Neuronal stem cell (in vitro differentiated cells): Measurements from ENCODE around the gene RTP5.

Experiments
- DNase-seq: peaks from one replicate; pipeline ENCODE4 v3.0.0-alpha.2; 2013; ENCODE audit warnings: low spot score
- H2AFZ ChIP-seq: one replicate; pipeline ENCODE4 v1.6.1; 2013; ENCODE audit warnings: mild to moderate bottlenecking, low read length, inconsistent platforms
- H2AK5ac ChIP-seq: 2 replicates; pipeline ENCODE4 v1.6.1; 2013; ENCODE audit warnings: low read depth, mild to moderate bottlenecking, inconsistent platforms, low read length, moderate library complexity, mixed read lengths
- H2BK120ac ChIP-seq: 2 replicates; pipeline ENCODE4 v1.6.1; 2013; ENCODE audit warnings: low read depth, mild to moderate bottlenecking, inconsistent platforms, low read length, moderate library complexity, mixed read lengths
- H2BK12ac ChIP-seq: one replicate; pipeline ENCODE4 v1.6.1; 2013; ENCODE audit warnings: low read length, inconsistent platforms
- H2BK15ac ChIP-seq: 2 replicates; pipeline ENCODE4 v1.6.1; 2013; ENCODE audit warnings: mild to moderate bottlenecking, low read length, inconsistent platforms, mixed read lengths
- H2BK5ac ChIP-seq: one replicate; pipeline ENCODE4 v1.6.1; 2013; ENCODE audit warnings: inconsistent platforms, mild to moderate bottlenecking, low read length, moderate library complexity
- H3K14ac ChIP-seq: one replicate; pipeline ENCODE4 v1.6.1; 2013; ENCODE audit warnings: low read length, inconsistent platforms
- H3K18ac ChIP-seq: 2 replicates; pipeline ENCODE4 v1.6.1; 2013; ENCODE audit warnings: low read length, inconsistent platforms
- H3K23ac ChIP-seq: 2 replicates; pipeline ENCODE4 v1.6.1; 2013; ENCODE audit warnings: low read depth, mild to moderate bottlenecking, mixed read lengths, low read length, inconsistent platforms; ENCODE audit not compliant: poor library complexity
- H3K27ac ChIP-seq: replicated peaks from 3 replicates; pipeline ENCODE4 v1.5.1; 2013; ENCODE audit warnings: low read length, inconsistent platforms
- H3K27me3 ChIP-seq, 3 experiments: 2 replicates each; pipeline ENCODE4 v1.6.1; 2013; ENCODE audit warnings: low read length in 3 of 3, mild to moderate bottlenecking in 2 of 3, inconsistent platforms in 1 of 3, low read depth in 1 of 3, mixed read lengths in 1 of 3, moderate library complexity in 1 of 3; ENCODE audit not compliant: control insufficient read depth in 3 of 3, insufficient read depth in 3 of 3
- H3K36me3 ChIP-seq, 2 donors: replicated peaks in 1 of 2; 2 replicates each; pipeline ENCODE4 v1.6.1; 2013; ENCODE audit warnings: low read length in 2 of 2; ENCODE audit not compliant: control insufficient read depth in 2 of 2, insufficient read depth in 2 of 2
- H3K4ac ChIP-seq: 2 replicates; pipeline ENCODE4 v1.6.1; 2013; ENCODE audit warnings: inconsistent platforms, mild to moderate bottlenecking, low read length, moderate library complexity
- H3K4me1 ChIP-seq, 2 donors: 1 replicate in 1 of 2; 2 replicates in 1 of 2; pipeline ENCODE4 v1.6.1; 2013; ENCODE audit warnings: low read length in 2 of 2, low read depth in 1 of 2; ENCODE audit not compliant: control insufficient read depth in 2 of 2, insufficient read depth in 1 of 2
- H3K4me2 ChIP-seq: one replicate; pipeline ENCODE4 v1.6.1; 2013; ENCODE audit warnings: mild to moderate bottlenecking, low read length, inconsistent platforms; ENCODE audit not compliant: insufficient read depth, poor library complexity, severe bottlenecking
- H3K4me3 ChIP-seq, 2 donors: 2 replicates each; pipeline ENCODE4 v1.5.1; 2013; ENCODE audit warnings: low read length in 2 of 2, mild to moderate bottlenecking in 2 of 2, inconsistent platforms in 1 of 2, moderate library complexity in 1 of 2
- H3K79me1 ChIP-seq: one replicate; pipeline ENCODE4 v1.6.1; 2013; ENCODE audit warnings: low read depth, mild to moderate bottlenecking, inconsistent platforms, low read length, moderate library complexity
- H3K9ac ChIP-seq: one replicate; pipeline ENCODE4 v1.6.1; 2013; ENCODE audit warnings: mild to moderate bottlenecking, low read depth, low read length, inconsistent platforms; ENCODE audit not compliant: poor library complexity
- H3K9me3 ChIP-seq, 2 donors: replicated peaks in 1 of 2; 2 replicates each; pipeline versions ENCODE3 to v1.6.1; 2013; ENCODE audit warnings: low read length in 2 of 2, mild to moderate bottlenecking in 2 of 2, inconsistent platforms in 1 of 2, low read depth in 1 of 2, mixed read lengths in 1 of 2, moderate library complexity in 1 of 2; ENCODE audit not compliant: control insufficient read depth in 2 of 2, insufficient read depth in 1 of 2
- H4K8ac ChIP-seq: one replicate; pipeline ENCODE4 v1.6.1; 2013; ENCODE audit warnings: low read depth, mild to moderate bottlenecking, inconsistent platforms, low read length, moderate library complexity
- H4K91ac ChIP-seq: one replicate; pipeline ENCODE4 v1.6.1; 2013; ENCODE audit warnings: low read length, low read depth, mild to moderate bottlenecking, inconsistent platforms; ENCODE audit not compliant: poor library complexity
- WGBS, 2 donors: extraction: QIAGEN DNeasy Blood & Tissue Kit; methylation state at CpG; one replicate each; pipeline ENCODE4 v1.1.7; 2013; ENCODE audit warnings: missing lambda C conversion rate in 2 of 2, mixed read lengths in 1 of 2; ENCODE audit not compliant: insufficient read length in 2 of 2, insufficient replicate concordance in 1 of 2; ENCODE audit errors: extremely low coverage in 2 of 2; 5-methylcytosine and 5-hydroxymethylcytosine counted together

RTP5 gene

DNA sequence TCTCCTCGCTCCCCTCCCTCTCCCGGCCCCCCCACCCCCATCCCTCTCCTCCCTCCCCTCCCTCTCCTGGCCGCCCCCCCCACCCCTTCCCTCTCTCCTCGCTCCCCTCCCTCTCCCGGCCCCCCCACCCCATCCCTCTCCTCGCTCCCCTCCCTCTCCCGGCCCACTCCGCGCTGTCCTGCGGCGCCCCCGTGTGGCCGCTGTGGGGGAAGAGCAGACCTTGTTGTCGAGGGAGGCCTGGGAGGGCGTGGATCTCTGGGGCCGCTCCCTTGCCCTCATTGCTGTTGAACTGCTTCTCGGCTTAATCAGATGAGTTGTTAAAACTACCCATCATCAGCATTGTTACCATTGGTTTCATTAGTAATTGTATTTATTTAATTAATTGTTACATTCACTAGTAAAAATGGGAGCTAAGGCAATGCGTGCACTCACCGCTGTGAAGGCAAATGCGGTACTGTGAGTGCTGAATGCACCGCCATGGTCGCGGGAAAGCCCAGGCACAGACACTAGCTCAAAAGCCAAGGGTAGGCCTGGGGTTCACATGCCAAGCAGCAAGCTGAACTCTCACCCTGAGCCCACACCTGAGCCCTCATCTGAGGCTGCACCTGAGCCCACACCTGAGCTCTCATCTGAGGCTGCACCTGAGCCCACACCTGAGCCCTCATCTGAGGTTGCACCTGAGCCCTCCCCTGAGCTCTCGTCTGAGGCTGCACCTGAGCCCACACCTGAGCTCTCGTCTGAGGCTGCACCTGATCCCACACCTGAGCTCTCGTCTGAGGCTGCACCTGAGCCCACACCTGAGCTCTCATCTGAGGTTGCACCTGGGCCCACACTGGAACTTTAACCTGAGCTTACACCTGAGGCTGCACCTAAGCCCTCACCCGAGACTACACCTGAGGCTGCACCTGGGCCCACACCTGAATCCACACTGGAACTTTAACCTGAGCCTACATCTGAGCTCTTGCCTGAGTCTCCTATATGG is 8.8 kb downstream of the RTP5 start:
- Histone ChIP-seq H3K4ac (no peak overlapping the region), H3K27ac (no peak overlapping the region), H3K14ac (no peak overlapping the region), H3K4me2 (no peak overlapping the region), H3K36me3 (no peaks in the 10 kb centered on the region), H3K9ac (no peak overlapping the region), H3K4me3 (no peak overlapping the region), H3K18ac (peak overlapping the region; percentile 55), H3K4me1 (peaks cover 2 to 12% of the 10 kb centered on the region in 2 donors), H2AK5ac (peak overlapping the region; percentile 35), H4K8ac (no peak overlapping the region), H2BK5ac (no peak overlapping the region), H3K27me3 (no peaks in the 10 kb centered on the region), H3K23ac (peak overlapping the region; percentile 56), H2BK120ac (no peak overlapping the region), H2AFZ (no peak overlapping the region), H2BK12ac (no peak overlapping the region), H3K79me1 (no peaks in the 10 kb centered on the region), H4K91ac (no peak overlapping the region), H3K9me3 (no peaks in the 10 kb centered on the region), H2BK15ac (peak overlapping the region; percentile 60)
- DNase-seq = peak; percentile 72
- WGBS, 2 donors = no CpG with 5 or more reads among the region's 27 CpGs

DNA sequence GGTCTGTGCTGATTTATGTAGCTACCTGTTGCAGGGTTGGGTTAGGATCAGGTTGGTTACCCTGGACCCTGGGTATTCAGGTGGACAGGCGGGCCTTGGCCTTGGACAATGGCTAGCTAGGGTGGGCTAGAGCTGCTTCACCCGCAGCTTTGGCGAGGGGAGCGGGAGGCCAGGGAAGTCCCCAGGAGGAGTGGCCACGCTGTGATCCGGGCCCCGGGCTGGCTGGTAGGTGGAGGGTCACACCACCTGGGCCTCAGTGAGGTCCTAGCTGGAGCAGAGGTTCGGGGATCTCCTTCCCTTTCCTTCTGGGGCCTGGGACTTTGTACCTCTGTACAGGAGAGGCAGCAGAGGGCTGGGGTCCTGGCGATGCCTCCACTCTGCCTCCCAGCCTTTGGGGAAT is 9.8 kb downstream of the RTP5 start:
- Histone ChIP-seq H3K4me2 (no peak overlapping the region), H3K23ac (no peak overlapping the region), H3K36me3 (no peaks in the 10 kb centered on the region), H4K91ac (no peak overlapping the region), H3K9me3 (no peaks in the 10 kb centered on the region), H3K27me3 (no peaks in the 10 kb centered on the region), H3K79me1 (no peaks in the 10 kb centered on the region), H3K4ac (no peak overlapping the region), H2AK5ac (no peak overlapping the region), H3K27ac (no peak overlapping the region), H2BK5ac (no peak overlapping the region), H3K4me3 (no peak overlapping the region), H3K18ac (no peak overlapping the region), H4K8ac (no peak overlapping the region), H2BK12ac (no peak overlapping the region), H3K14ac (no peak overlapping the region), H2BK15ac (no peak overlapping the region), H3K4me1 (peaks cover 2 to 12% of the 10 kb centered on the region in 2 donors), H2BK120ac (no peak overlapping the region), H3K9ac (no peak overlapping the region), H2AFZ (no peak overlapping the region)
- WGBS, 2 donors = no CpG with 5 or more reads among the region's 9 CpGs
- no peak for DNase-seq

DNA sequence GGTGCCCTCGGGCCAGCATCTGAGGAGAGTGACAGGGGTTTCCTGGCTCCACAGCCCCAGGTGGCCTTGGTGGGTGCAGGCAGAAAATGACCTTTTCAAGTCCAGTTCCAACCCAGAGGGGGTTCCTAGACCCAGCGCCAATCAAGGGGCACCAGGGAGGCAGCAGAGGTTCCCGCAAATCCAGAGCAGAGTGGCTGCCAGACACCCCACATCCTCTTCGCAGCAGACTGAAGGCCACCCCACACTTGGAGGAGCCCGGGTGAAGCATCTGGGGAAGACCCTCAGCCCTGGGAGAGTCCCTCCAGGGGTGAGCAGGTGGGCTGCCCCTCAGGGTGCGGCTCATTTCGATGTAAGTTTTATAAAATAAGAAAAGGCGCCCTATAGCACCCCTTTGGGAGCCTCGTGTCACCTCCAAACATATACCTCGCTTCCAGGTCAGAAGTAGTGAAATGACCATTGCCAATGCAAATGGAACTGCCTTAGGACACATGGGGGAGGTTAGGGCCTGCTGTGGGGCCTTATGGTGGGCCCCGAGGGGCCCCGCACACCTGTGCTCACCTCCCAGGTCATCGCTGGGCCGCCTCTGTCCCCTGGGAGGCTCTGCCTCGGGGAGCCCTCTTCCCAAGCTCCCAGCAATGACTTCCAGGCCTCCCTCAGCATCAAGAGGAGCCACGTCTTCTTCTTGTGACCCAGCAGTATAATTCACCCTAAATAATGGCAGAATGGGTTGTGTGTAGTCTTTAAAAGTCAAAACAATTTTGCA is 11.0 kb downstream of the RTP5 start:
- H2BK15ac ChIP-seq = no peak overlapping the region
- H3K23ac ChIP-seq = no peak overlapping the region
- no CpG with 5 or more reads among the region's 16 CpGs for WGBS, 2 donors
- no peak overlapping the region for H3K18ac ChIP-seq
- H2AK5ac ChIP-seq = peak overlapping the region; percentile 48
- H3K9ac ChIP-seq = peak overlapping the region; percentile 27
- H2BK12ac ChIP-seq = peak overlapping the region; percentile 10
- no peak overlapping the region for H4K8ac ChIP-seq
- H3K4me1 ChIP-seq = peaks cover 2 to 12% of the 10 kb centered on the region in 2 donors
- peak overlapping the region; percentile 81 for H3K4me2 ChIP-seq
- H3K27me3 ChIP-seq = no peaks in the 10 kb centered on the region
- H3K4me3 ChIP-seq = peak overlapping the region; percentile 48 to 93
- no peak overlapping the region for H2BK120ac ChIP-seq
- H2AFZ ChIP-seq = peak overlapping the region; percentile 96
- no peak overlapping the region for H3K14ac ChIP-seq
- no peak for DNase-seq
- H2BK5ac ChIP-seq = no peak overlapping the region
- no peaks in the 10 kb centered on the region for H3K9me3 ChIP-seq
- no peak overlapping the region for H4K91ac ChIP-seq
- H3K27ac ChIP-seq = no peak overlapping the region
- H3K36me3 ChIP-seq = no peaks in the 10 kb centered on the region
- no peaks in the 10 kb centered on the region for H3K79me1 ChIP-seq
- no peak overlapping the region for H3K4ac ChIP-seq
